ENCODE results near the gene CT45A3.
"Not testable (repeated sequence)": the region's sequence is repeated elsewhere in the genome, so short reads cannot be mapped to it uniquely, and the experiment has no call there.

The CT45A3 gene
- total RNA-seq = 0 reads per million in 2 donors

DNA sequence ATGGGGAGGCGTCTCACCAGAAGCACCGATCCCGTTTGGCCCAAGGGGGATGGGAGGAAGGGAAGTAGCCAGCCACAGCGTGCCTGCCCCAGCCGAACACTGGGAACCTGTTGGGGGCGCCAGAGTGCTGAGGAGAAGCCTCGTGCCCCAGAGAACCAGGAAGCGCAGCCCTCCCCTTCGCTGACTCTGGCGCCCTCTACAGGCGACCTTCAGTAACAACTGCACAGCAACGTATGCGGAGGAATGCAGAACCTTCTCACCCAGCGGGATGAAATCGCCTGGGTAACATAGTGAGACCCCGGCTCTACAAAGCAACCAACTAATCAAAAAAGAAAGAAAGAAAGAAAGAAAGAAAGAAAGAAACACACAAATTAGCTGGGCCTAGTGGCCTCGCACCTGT, at the start of gene CT45A3:
Gene CT45A3 (minus strand): TSS at position 101 of the 400 bp plus-strand sequence. CDS start 3,747 bp downstream, outside the sequence.
- not testable (repeated sequence) for DNase-seq

DNA sequence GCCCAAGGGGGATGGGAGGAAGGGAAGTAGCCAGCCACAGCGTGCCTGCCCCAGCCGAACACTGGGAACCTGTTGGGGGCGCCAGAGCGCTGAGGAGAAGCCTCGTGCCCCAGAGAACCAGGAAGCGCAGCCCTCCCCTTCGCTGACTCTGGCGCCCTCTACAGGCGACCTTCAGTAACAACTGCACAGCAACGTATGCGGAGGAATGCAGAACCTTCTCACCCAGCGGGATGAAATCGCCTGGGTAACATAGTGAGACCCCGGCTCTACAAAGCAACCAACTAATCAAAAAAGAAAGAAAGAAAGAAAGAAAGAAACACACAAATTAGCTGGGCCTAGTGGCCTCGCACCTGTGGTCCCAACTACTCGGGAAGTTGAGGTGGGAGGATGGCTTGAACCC, 34.7 kb upstream of the CT45A3 start, which contains the start of gene CT45A6:
Gene CT45A6 (minus strand): TSS at position 101 of the 400 bp plus-strand sequence. CDS start 3,794 bp downstream, outside the sequence.
- DNase-seq = not testable (repeated sequence)

DNA sequence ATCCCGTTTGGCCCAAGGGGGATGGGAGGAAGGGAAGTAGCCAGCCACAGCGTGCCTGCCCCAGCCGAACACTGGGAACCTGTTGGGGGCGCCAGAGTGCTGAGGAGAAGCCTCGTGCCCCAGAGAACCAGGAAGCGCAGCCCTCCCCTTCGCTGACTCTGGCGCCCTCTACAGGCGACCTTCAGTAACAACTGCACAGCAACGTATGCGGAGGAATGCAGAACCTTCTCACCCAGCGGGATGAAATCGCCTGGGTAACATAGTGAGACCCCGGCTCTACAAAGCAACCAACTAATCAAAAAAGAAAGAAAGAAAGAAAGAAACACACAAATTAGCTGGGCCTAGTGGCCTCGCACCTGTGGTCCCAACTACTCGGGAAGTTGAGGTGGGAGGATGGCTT, 17.4 kb upstream of the CT45A3 start, which contains the start of gene CT45A5:
Gene CT45A5 (minus strand): TSS at position 101 of the 400 bp plus-strand sequence. CDS start 3,774 bp downstream, outside the sequence.
- DNase-seq = not testable (repeated sequence)

DNA sequence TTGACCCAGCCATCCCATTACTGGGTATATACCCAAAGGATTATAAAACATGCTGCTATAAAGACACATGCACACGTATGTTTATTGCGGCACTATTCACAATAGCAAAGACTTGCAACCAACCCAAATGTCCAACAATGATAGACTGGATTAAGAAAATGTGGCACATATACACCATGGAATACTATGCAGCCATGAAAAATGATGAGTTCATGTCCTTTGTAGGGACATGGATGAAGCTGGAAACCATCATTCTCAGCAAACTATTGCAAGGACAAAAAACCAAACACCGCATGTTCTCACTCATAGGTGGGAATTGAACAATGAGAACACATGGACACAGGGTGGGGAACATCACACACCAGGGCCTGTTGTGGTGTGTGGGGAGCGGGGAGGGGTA, 23.3 kb downstream of the CT45A3 start:
- not testable (repeated sequence) for DNase-seq

GRCh38 chrX:135741192-135741715, 26.7 kb downstream of the CT45A3 start:
- DNase-seq = no peak

- peak in 3 of 5 experiments; percentile 9 to 37 (median 20) for DNase-seq
Observed at GRCh38 chrX:135740681-135741149, 27.3 kb downstream of the CT45A3 start.

GRCh38 chrX:135737366-135738071, 30.5 kb downstream of the CT45A3 start:
- no peak for DNase-seq

GRCh38 chrX:135734666-135735065, 33.3 kb downstream of the CT45A3 start:
- DNase-seq = not testable (repeated sequence)

DNA sequence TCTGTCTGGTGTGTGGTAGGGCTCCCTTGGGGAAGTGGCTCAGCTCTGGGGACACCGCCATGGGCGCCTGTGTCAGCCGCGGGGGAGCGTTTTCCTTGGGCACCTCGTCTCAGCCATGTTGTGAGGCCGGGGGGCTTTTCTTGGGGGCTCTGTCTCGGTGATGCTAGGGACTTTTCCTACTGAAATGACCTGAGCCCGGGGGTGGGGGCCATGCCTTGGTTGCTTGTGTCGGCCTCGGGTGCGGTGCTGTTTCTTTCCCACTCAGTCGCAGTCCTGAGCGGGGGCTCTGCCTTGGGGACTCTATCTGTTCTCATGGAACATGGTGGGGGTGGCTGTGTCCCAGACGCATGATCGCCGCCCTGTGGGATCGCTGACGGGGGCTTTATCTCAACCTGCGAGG, 54.2 kb downstream of the CT45A3 start:
- no peak for DNase-seq

DNA sequence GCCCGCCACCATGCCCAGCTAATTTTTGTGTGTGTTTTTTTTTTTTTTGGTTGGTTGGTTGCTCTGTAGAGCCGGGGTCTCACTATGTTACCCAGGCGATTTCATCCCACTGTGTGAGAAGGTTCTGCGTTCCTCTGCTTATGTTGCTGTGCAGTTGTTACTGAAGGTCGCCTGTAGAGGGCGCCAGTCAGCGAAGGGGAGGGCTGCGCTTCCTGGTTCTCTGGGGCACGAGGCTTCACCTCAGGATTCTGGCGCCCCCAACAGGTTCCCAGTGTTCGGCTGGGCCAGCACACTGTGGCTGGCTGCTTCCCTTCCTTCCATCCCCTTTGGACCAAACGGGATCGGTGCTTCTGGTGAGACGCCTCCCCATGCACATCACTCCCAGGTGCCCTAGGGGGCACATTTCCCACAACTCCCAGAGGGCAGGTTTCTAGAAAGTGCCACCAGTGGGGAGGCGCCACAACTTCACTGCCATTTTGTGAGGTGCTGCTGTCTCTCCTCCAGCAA, 54.8 kb downstream of the CT45A3 start, which contains the start of gene CT45A1:
Gene CT45A1 (plus strand): TSS at position 457 of the 507 bp plus-strand sequence. CDS start 5,302 bp downstream, outside the sequence.
- DNase-seq = peak in 1 of 5 experiments; percentile 13
